NCI-H2029 treated with DMSO at 0.1 percent for 48 hours (cell line): Measurements from ENCODE around the gene DDR1.
"Not testable (repeated sequence)": the region's sequence is repeated elsewhere in the genome, so short reads cannot be mapped to it uniquely, and the experiment has no call there.

ENCODE experiments used
- DNase-seq: peaks from one replicate; lab custom pipeline; 2025; lab: John Stamatoyannopoulos, UW

Gene DDR1

DNA sequence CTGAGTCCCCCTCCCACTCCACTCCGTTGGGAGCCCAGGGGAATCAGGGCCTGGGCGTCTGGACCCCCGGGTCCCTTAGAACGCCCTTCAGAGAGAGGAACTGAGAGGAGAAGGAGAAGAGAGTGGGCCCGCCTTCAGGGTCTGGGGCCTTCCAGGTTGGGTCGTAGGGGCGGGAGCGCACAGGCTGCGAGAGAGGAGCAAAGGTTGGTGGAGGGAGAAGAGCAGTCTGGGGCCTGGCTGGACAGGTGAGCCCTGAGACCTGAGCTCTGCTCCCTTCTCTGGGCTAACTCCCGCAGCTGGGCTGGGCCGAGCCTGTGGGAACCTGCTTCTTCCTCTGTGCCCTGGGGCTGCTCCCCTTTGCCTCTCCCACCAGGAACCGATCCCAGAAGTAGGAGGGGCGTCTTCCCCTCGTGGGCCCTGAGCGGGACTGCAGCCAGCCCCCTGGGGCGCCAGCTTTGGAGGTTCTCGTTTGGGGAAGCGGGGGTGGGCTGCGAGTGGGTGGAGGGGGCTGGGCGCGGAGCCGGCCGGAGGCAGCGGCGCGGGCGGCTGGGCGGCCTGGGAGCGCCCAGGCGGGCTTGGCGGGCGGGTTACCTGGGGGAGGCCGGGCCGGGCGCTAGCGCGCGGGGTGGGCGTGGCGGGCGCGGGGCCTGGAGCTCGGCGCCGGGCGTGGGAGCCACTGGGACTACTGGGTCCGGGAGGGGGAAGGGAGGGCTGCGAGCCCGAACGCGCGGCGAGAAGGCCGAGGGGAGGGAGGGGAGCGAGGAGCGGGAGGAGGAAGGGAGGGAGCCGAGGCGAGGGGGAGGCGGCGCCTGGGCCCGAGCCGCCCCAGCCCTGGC, at the start of gene DDR1:
TSS of gene DDR1 (plus strand) at position 835 of the 836 bp plus-strand sequence. CDS start 4,211 bp downstream, outside the sequence.
- peak; percentile 27 for DNase-seq

DNA sequence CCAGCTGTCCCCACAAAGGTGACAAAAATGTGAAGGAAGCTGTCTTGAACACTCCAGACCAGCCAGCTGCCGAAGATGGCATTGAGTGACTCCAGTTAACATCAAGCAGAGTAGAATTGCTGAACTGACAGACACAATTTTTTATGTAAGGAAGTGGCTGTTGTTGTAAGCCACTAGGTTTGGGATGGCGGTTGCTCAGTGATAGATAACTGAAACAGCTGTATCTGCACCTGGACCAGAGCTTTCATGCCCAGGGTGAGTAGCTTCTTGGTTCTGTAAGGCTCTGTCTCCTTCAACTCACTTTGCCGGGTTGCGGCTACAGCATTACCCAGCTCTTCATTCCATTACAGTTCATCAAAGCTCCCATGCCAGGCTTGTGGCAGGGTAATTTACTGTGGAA, 49.7 kb upstream of the DDR1 start:
- DNase-seq = no peak

DNA sequence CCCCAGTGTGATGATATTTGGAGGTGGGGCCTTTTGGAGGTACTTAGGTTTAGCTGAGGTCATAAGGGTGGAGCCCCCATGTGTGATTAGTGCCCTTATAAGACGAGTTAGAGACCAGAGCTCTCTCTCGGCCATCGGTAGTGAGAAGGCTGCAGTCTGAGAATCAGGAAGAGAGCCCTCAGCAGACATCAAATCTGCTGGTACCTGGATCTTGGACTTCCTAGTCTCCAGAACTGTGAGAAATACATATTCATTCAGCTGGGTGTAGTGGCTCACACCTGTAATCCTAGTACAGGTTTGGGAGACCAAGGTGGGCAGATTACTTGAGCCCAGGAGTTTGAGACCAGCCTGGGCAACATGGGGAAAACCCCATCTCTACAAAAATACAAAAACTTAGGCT, 48.7 kb upstream of the DDR1 start:
- DNase-seq = no peak

DNA sequence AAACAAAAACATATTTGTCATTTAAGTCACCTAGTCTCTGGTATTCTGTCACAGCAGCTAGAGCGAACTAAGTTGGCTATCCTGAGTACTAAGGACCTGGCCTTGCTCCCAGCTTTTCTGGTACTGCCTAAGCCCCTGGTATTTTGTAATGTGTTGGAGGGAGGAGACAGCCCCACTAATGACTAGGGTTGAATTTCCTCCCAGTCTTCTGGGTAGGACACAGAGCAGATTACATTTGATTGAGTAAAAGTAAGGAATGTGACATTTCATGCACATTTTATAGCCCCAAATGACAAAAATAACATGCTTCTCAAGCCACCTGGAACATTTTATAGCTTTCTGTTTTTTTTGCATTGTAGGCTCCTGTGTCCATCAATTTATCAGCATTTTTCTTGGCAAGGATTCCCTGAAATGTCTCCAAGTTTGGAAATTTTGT, 47.9 kb upstream of the DDR1 start:
- no peak for DNase-seq

DNA sequence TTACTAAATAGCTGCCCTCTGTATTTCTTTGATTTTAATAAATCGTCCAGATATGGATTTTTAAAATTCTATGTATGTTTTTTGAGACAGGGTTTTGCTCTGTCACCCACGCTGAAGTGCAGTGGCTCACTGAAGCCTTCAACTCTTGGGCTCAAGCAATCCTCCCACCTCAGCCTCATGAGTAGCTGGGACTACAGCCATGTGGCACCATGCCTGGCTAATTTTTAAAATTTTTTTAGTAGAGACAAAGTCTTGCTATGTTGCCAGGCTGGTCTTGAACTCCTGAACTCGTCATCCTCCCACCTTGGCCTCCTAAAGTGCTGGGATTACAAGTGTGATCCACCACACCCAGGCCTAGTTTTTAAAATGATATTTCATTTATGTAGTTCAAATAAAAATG, 47.4 kb upstream of the DDR1 start:
- no peak for DNase-seq

DNA sequence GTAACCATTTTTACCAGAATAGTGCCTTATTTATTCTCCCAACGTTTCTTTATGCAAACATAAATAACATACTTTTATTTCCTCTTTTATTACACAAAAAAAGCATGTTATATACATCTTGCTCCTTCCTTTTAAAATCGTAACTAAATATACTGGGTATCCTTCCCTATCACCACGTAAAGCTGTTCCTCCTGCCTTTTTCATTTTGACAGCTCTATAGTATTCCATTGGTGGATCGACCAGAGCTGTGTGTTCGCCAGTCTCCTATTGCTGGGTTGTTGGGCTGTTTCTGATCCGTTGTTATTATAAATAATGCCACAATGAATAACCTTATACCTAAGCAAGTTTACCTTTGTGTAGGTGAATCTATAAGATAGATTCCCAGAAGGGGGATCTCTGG, 46.9 kb upstream of the DDR1 start:
- no peak for DNase-seq

DNA sequence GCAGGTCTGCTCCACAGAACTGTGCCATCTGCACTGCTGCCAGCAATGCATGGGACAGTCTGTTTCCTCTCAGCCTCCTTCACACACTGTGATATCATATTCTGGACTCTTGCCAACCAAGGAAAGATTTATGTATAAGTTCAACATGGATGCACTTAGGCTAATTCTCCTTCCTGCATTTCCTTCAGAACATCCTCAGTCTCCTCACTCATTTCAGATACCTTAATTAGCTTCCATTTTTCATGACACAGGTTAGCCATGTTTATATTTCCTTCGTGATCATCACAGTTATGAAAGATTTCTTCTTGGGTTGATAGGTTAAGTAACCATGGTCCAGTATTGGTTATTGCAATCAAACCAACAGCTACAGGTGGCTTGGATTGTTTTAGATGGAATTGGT, 46.4 kb upstream of the DDR1 start:
- peak; percentile 39 for DNase-seq

DNA sequence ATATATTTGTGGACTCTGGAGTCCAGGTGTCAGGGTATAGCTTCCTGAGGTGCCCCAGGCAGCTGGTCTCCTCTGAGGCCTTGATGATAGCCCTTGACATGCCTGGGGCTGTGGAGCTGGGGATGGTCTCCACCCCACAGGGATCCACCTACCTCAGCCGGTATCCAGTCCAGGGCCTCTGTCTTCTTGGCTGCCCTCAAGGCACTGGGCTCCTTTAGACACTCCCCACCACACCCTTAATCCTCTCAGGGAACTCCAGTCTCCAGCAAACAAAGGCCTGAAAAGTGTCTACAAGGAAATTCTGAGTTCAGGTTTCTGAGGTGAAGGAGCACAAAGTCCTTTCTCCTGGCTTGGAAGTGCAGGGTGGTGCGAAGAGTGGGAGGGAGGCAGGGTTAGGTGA, 44.6 kb upstream of the DDR1 start:
- DNase-seq = no peak

DNA sequence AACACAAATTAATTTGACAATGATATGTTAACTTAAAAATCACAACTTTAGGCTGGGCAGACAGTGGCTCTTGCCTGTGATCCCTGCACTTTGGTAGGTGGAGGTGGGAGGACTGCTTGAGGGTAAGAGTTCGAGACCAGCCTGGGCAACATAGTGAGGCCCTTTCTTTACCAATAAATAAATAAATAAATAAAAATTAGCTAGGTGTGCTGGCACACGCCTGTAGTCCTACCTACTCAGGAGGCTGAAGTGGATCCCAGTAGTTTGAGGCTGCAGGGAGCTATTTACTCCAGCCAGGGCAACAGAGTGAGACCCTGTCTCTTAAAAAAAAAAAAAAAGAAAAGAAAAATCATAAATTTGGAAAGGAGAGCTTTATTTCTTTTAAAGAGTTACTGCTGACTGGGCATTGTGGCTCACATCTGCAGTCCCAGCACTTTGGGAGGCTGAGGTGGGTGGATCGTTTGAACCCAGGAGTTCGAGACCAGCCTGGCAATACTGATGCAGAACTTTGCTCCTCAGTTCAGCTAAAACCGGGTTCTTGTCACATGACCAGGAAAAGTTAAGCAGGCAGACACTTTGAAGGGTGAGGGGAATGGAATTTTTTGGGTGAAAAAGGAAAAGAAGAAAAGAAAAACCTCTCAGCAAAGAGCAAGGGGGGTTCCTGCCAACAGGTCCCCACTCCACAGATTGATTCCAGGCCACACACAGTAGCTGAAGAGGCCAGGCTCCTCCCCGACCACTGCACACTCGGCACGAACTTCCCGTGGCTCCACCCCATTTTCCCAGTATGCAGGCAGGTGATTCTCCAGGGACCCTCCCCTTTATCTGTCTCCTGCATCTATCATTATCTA, 44.0 kb upstream of the DDR1 start:
- no peak for DNase-seq

DNA sequence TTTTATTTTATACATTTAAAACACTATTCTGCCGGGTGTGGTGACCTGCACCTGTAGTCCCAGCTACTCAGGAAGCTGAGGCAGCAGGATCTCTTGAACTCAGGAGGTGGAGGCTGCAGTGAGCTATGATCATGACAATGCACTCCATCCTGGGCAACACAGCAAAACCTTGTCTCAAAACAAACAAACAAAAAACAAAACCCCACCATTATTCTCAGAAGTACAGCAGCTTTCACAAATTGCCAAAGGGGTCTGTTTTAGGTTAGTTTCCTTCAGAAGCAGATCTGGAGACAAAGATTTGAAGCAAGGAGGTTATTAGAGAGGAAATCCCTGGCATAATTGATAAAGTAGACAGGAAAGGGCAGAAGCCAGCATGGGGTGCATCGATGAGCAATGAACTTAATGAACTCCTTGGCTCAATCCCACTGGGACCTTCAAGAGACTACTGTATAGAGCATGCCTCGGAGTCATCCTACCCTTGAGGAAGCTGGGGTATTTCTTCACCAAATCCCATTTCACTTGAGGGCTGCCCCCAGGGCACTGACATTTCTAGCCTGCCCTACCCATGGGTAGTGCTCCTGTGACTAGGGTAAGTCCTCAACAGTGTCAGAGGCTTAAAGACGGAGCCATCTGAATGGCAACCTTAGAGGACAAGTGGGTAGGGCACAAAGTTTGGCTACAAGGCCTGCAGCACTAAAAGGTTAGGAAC, 43.2 kb upstream of the DDR1 start:
- DNase-seq = no peak

DNA sequence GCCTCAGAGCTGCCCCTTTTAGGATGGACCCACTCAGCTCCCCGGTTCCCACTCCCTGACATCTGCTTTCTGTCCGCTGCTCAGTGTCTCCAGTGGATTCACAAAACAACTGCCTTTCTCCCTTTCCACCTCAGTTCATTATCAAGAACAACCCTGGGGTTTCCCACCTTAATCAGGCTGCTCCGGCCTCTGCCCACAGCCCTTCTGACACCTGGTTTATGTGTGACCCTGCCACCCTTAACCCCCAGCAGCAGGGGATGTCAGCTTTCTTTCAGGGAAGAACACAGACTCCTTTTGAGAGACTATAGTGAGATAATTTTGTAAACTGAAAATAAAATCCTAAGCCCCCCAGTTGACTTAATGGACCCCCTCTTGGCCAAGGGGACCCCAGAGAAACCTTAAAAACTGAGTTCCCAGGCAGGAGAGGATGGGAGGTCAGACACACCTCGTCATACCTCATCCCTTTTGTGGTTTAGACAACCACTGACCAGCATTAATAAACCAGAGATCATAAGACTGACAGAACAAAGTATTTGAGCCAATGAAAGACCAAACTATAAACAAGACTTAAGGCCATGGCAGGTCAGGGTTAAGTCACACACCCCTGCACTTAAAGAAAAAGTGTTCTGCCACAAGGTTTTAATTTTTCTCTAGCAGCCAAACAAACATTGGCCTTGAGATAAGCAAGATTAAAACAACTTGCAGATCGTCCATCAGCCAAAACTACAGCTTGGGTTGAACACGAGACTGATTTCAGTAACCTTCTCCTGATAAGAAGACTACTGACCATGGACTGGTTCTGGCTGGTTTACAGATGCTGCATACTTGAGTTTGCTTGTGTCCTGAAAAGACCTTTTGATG, 42.4 kb upstream of the DDR1 start:
- DNase-seq = no peak

DNA sequence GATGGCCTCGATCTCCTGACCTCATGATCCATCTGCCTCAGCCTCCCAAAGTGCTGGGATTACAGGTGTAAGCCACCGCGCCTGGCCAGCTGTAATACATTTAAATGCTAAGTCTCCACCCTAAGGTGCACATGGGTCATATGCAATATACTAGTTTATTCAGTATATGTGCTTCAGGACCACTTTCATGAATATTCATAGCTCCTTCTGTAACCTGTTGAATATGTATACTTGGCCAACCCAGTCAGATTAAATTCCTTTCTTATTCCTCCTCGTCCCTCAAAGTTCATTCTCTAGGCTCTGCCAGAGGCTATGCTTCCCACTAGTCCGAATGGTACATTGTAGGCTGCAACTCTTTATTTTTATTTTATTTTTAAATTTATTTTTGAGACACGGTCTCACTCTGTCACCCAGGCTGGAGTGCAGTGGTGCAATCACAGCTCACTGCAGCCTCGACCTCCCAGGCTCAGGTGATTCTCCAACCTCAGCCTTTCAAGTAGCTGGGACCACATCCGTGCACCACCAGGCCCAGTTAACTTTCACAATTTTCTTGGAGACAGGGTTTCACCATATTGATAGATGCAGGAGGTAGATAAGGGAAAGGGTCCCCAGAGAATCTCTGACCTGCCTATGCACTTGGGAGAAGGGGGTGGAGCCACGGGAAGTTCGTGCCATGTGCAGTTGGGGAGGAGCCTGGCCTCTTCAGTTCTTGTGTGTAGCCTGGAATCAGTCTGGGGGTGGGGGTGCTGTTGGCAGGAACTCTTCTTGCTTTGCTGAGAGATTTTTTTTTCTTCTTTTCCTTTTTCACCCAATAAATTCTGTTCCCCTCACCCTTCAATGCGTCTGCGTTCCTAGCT, 41.3 kb upstream of the DDR1 start:
- no peak for DNase-seq

DNA sequence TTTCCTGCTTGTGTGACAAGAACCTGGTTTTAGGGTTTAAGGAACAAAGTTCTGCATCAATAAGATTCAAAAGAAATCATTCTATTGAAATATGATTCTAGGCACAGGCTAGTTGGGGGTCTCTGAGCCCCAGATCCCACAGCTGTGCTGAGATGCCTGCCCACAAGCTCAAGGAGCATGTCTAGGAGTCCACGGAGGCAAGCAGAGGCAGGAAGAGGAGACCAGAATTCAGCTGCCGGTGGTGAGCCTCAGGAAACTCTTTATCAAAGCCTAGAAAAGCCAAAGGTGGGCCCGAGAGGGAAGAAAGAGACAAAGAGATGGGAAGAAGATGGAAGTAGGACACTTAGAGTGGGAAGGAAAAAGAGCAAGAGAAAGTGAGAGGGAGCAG, 40.7 kb upstream of the DDR1 start:
- no peak for DNase-seq

DNA sequence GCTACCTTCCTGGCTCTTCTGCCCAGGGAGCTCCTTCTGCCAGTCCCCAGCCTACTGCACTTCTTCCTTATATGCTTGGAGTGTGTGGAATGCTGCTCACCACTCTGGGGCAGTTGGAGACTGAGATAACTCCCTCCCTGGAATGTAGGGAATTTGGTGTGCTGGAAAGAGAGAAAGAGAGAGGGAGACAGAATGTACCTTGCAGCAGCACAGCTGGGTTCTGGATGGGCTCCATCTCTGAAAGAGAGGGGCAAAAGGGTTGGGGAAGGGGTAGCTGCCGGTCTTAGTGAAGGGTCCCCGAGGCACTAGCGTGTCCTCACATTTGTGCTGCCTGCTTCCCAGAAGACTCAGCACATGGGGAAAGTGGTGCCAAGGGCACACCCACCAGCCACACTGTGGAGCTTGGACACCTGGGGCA, 40.2 kb upstream of the DDR1 start:
- DNase-seq = no peak

DNA sequence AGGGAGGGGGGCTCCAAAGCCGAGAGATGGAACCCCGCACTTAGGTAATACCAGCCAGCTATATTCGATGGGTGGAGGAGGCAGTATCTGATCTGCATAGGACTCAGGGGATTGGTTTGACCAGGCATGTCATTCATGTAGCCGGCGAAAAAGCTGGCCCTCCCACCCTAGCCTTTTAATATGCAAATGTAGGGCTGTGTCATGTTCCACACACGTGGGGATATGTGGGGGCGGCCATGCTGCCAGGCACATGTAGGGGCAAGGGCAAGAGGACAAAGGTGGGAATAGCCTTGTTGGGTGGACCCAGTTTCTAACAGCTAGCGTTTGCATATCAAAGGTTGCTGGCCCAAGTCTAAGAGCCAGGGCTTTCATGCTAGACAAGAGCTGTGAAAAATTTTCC, 39.1 kb upstream of the DDR1 start:
- no peak for DNase-seq

DNA sequence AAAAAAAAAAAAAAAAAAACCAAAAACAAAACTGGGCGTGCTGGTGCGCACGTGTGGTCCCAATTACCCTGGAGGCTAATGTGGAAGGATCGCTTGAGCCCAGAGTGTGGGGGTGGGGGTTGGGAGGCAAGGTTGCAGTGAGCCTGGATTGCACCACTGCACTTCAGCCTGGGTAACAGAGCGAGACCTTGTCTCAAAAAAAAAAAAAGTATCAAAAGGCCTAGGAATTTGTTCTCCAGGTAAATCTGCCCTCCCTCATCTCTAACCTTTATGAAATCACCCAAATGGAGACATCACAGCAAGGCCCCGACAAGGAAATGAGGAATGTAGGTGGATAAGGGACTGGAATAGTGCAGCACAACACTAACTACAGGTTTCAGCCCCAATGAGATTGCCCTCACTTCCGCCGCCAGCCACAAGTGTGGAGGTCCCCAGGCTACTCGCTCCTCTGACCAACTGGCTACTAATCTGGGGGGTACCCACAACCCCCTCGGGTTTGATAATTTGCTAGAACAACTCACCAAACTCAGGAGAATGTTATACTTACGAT, 36.8 kb upstream of the DDR1 start:
- no peak for DNase-seq

DNA sequence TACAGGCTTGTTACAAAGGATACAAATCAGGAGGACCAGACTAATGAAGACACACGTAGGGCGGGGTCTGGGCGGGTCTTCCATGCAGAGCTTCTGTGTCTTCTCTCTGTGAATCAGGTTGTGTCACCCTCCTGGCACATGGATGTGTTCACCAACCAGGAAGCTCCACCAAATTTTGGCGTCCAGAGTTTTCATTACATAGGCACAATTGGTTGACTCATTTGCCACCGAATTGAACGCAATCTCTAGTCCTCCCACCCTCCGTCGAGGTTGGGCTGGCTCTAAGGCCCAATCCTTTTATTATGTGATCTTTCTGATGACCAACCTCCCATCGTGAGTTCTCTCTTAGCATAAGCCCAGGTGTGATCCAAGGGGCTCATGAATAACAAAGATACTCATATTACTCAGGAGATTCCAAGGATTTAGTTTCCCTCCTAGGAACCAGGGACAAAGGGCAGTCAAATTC, 36.3 kb upstream of the DDR1 start:
- DNase-seq = no peak

DNA sequence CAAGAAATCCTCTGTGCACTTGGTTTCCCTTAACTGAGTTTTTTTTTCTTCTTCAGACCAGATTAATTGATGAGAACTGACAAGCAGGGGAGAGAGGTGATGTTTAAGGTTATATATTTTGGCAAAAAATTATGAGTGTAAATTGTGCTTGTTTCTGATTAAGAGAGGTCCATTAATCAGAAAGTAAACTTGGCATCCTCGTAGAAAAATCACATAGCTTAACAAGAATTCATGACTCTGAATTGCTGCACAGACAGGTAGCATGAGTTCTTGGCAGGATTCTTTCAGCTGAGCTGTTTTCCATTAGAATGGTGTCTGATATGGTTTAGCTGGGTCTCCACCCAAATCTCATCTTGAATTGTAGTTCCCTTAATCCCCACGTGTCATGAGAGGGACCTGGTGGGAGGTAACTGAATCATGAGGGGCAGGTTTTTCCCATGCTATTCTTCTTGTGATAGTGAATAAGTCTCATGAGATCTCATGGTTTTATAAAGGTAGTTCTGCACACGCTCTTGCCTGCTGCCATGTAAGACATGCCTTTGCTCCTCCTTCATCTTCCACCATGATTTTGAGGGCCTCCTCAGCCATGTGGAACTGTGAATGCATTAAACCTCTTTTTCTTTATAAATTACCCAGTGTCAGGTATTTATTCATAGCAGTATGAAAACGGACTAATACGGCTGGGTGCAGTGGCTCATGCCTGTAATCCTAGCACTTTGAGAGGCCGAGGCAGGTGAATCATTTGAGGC, 34.2 kb upstream of the DDR1 start:
- DNase-seq = no peak

DNA sequence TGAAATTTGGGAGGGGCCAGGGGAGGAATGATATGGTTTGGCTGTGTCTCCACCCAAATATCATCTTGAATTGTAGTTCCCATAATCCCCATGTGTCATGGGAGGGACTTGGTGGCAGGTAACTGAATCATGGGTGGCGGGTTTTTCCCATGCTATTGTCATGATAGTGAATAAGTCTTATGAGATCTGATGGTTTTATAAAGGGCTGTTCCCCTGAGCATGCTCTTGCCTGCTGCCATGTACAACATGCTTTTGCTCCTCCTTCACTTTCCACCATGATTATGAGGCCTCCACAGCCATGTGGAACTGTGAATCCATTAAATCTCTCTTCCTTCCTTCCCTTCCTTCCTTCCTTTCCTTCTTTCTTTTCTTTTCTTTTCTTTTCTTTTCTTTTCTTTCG, 31.9 kb upstream of the DDR1 start:
- not testable (repeated sequence) for DNase-seq
